ENCODE data around the gene FSTL4. TPM values are rescaled to one million over a fixed set of nuclear protein-coding genes. Genes with fewer than 3 reads are reported as not detected.

The FSTL4 gene
- polyA plus RNA-seq, 1 donor from 2014 or later = 0.57 TPM

- H3K9me3 ChIP-seq (ENCODE audit: low read length) = no peaks in the 10 kb centered on the region
- TF ChIP-seq CTCF (IDR thresholded peaks at IDR 0.05; ENCODE audit: poor library complexity, severe bottlenecking) (no peak), EP300 (conservative IDR thresholded peaks at IDR 0.05; ENCODE audit: poor library complexity, severe bottlenecking) (no peak), TAF1 (IDR thresholded peaks at IDR 0.05; ENCODE audit: low read depth) (no peak), POLR2AphosphoS5 (IDR thresholded peaks at IDR 0.05) (no peak), REST (IDR thresholded peaks at IDR 0.05; ENCODE audit: borderline replicate concordance) (no peak), MXI1 (conservative IDR thresholded peaks at IDR 0.05; ENCODE audit: poor library complexity, severe bottlenecking) (no peak), RAD21 (conservative IDR thresholded peaks at IDR 0.05) (no peak), SMC3 (conservative IDR thresholded peaks at IDR 0.05; ENCODE audit: poor library complexity) (no peak), EZH2 (IDR thresholded peaks at IDR 0.05; ENCODE audit: borderline replicate concordance, insufficient read depth, low read length, poor library complexity, severe bottlenecking) (no peak)
- no peak overlapping the region for H3K9ac ChIP-seq (ENCODE audit: low read length)
- H3K36me3 ChIP-seq (ENCODE audit: insufficient read depth, low read length) = no peaks in the 10 kb centered on the region
- H3K27me3 ChIP-seq (ENCODE audit: insufficient read depth, low read depth, low read length) = no peaks in the 10 kb centered on the region
- H3K4me3 ChIP-seq (ENCODE audit: low read length) = no peak overlapping the region
- H2AFZ ChIP-seq (ENCODE audit: low read depth, low read length) = no peak overlapping the region
- no peaks in the 10 kb centered on the region for H4K20me1 ChIP-seq (ENCODE audit: insufficient read depth)
- H3K27ac ChIP-seq (ENCODE audit: low read length) = no peak overlapping the region
- no peaks in the 10 kb centered on the region for H3K9me2 ChIP-seq (ENCODE audit: insufficient read depth, low read length)
- no peak overlapping the region for H3K4me2 ChIP-seq (ENCODE audit: low read length)
- no peaks in the 10 kb centered on the region for H3F3A ChIP-seq (ENCODE audit: insufficient read depth, low read length, poor library complexity, severe bottlenecking)
- H3K79me2 ChIP-seq (replicated peaks; ENCODE audit: insufficient read depth, low read length) = no peaks in the 10 kb centered on the region
Observed at GRCh38 chr5:133245191-133246052, 366.9 kb downstream of the FSTL4 start.

GRCh38 chr5:133244242-133244641 lies 368.1 kb downstream of the FSTL4 start:
- Histone ChIP-seq H3K4me2 (ENCODE audit: low read length) (no peak overlapping the region), H3F3A (ENCODE audit: insufficient read depth, low read length, poor library complexity, severe bottlenecking) (no peaks in the 10 kb centered on the region), H2AFZ (ENCODE audit: low read depth, low read length) (no peak overlapping the region), H3K36me3 (ENCODE audit: insufficient read depth, low read length) (no peaks in the 10 kb centered on the region), H3K27ac (ENCODE audit: low read length) (no peak overlapping the region), H3K9me3 (ENCODE audit: low read length) (no peaks in the 10 kb centered on the region), H3K9me2 (ENCODE audit: insufficient read depth, low read length) (no peaks in the 10 kb centered on the region), H3K9ac (ENCODE audit: low read length) (no peak overlapping the region), H3K27me3 (ENCODE audit: insufficient read depth, low read depth, low read length) (no peaks in the 10 kb centered on the region), H3K4me3 (ENCODE audit: low read length) (no peak overlapping the region), H4K20me1 (ENCODE audit: insufficient read depth) (no peaks in the 10 kb centered on the region), H3K79me2 (replicated peaks; ENCODE audit: insufficient read depth, low read length) (no peaks in the 10 kb centered on the region)
- TF ChIP-seq POLR2AphosphoS5 (IDR thresholded peaks at IDR 0.05) = no peak
- no peak for TF ChIP-seq CTCF (IDR thresholded peaks at IDR 0.05; ENCODE audit: poor library complexity, severe bottlenecking)
- no peak for TF ChIP-seq TAF1 (IDR thresholded peaks at IDR 0.05; ENCODE audit: low read depth)
- TF ChIP-seq EP300 (conservative IDR thresholded peaks at IDR 0.05; ENCODE audit: poor library complexity, severe bottlenecking) = no peak
- no peak for TF ChIP-seq MXI1 (conservative IDR thresholded peaks at IDR 0.05; ENCODE audit: poor library complexity, severe bottlenecking)
- no peak for TF ChIP-seq SMC3 (conservative IDR thresholded peaks at IDR 0.05; ENCODE audit: poor library complexity)
- TF ChIP-seq EZH2 (IDR thresholded peaks at IDR 0.05; ENCODE audit: borderline replicate concordance, insufficient read depth, low read length, poor library complexity, severe bottlenecking) = no peak
- TF ChIP-seq REST (IDR thresholded peaks at IDR 0.05; ENCODE audit: borderline replicate concordance) = no peak
- no peak for TF ChIP-seq RAD21 (conservative IDR thresholded peaks at IDR 0.05)

Data from neural cell (in vitro differentiated cells).